Gastrocnemius medialis (tissue), 4 donors: ENCODE measurements around the gene COL4A3. TPM values are rescaled to one million over a fixed set of nuclear protein-coding genes. Genes with fewer than 3 reads are reported as not detected.

Source experiments
- ATAC-seq, 2 donors: fragments of 150-250 bp; one replicate each; pipeline ENCODE4 v1.9.1; 2016
- DNase-seq, 2 donors: peaks; one replicate each; pipeline ENCODE4 v3.0.0-alpha.2; 2019
- H3K27ac ChIP-seq, 4 donors: fragments of 200-600 bp; sonication (generic); 1 replicate in 1 of 4; 2 replicates in 3 of 4; pipeline ENCODE4 v1.5.1; 2016 to 2018; ENCODE audit warnings: mild to moderate bottlenecking in 2 of 4, moderate library complexity in 1 of 4
- H3K27me3 ChIP-seq, 3 donors: fragments of 200-600 bp; sonication (generic) in 2 of 3; 1 replicate in 1 of 3; 2 replicates in 2 of 3; pipeline versions ENCODE4 v1.5.1 to v1.6.0; 2016 to 2019; ENCODE audit warnings: mild to moderate bottlenecking in 1 of 3, moderate library complexity in 1 of 3
- H3K36me3 ChIP-seq, 2 donors: fragments of 200-600 bp; sonication (generic) in 1 of 2; one replicate each; pipeline ENCODE4 v1.5.1; 2017 to 2018
- H3K4me1 ChIP-seq, 2 donors: fragments of 200-600 bp; sonication (generic) in 1 of 2; one replicate each; pipeline ENCODE4 v1.5.1; 2016 to 2017; ENCODE audit warnings: mild to moderate bottlenecking in 2 of 2
- H3K4me3 ChIP-seq, 4 donors: fragments of 200-600 bp; sonication (generic) in 3 of 4; 1 replicate in 1 of 4; 2 replicates in 3 of 4; pipeline ENCODE4 v1.5.1; 2016 to 2019; ENCODE audit warnings: mild to moderate bottlenecking in 2 of 4
- H3K9me3 ChIP-seq, 3 donors: fragments of 200-600 bp; sonication (generic) in 2 of 3; 1 replicate in 1 of 3; 2 replicates in 2 of 3; pipeline ENCODE4 v1.5.1; 2016 to 2019
- CTCF ChIP-seq, 5 experiments: fragments of 450-650 bp in 3 of 5; fragments of 200-600 bp in 2 of 5; sonication (generic) in 2 of 5; IDR thresholded peaks in 4 of 5; conservative IDR thresholded peaks in 1 of 5; 1 replicate in 4 of 5; 2 replicates in 1 of 5; pipeline ENCODE4 v1.5.1; 2016 to 2019; ENCODE audit warnings: antibody characterized with exemption in 5 of 5, mild to moderate bottlenecking in 3 of 5, moderate library complexity in 3 of 5
- POLR2A ChIP-seq, 2 donors: fragments of 450-650 bp; IDR thresholded peaks; one replicate each; pipeline ENCODE4 v1.6.1; 2017; ENCODE audit warnings: antibody characterized with exemption in 2 of 2, mild to moderate bottlenecking in 2 of 2, moderate library complexity in 2 of 2
- in situ Hi-C, 4 donors: fragments of 200-750 bp; cut with MboI; loops; one replicate each; pipeline versions ENCODE4 v1.15.0 to v1.8.0; 2017; ENCODE audit warnings: low sequenced_read_pairs in 4 of 4
- intact Hi-C: fragments of 100-400 bp; cut with DNase I; formaldehyde crosslinking; loops from one replicate; pipeline ENCODE4 v1.15.1; 2023; ENCODE audit warnings: low total_unique reads
- total RNA-seq, 4 donors: library from RNA; depleted of rRNA; stranded (reverse); fragments of >200 nt; gene quantifications; one replicate each; pipeline versions ENCODE4 v1.1.0 to v1.2.3, GENCODE V29; 2016

COL4A3 gene
- total RNA-seq, 4 donors from 2014 or later: 1.9 to 66.8 (median 3.8) TPM

- H3K9me3 ChIP-seq: no peaks in the 10 kb centered on the region
- no peaks in the 10 kb centered on the region for H3K36me3 ChIP-seq
- ATAC-seq: no peak
- intact Hi-C loops (no loop called here), in situ Hi-C loops (no loop called here)
- H3K27me3 ChIP-seq: no peaks in the 10 kb centered on the region
- peaks cover 8 to 14% of the 10 kb centered on the region in 2 donors for H3K4me1 ChIP-seq
- TF ChIP-seq CTCF (IDR thresholded peaks at IDR 0.05 in 4 of 5, conservative IDR thresholded peaks at IDR 0.05 in 1 of 5) (no peak), POLR2A (IDR thresholded peaks at IDR 0.05) (no peak)
- no peak overlapping the region for H3K27ac ChIP-seq
- no peak for DNase-seq
- H3K4me3 ChIP-seq: no peak overlapping the region
Measured at GRCh38 chr2:227204452-227204851, 40.0 kb downstream of the COL4A3 start.

- TF ChIP-seq POLR2A (IDR thresholded peaks at IDR 0.05) (no peak), CTCF (IDR thresholded peaks at IDR 0.05 in 4 of 5, conservative IDR thresholded peaks at IDR 0.05 in 1 of 5) (no peak)
- Histone ChIP-seq H3K4me1 (peaks cover under 1 to 14% of the 10 kb centered on the region in 2 donors), H3K27ac (no peak overlapping the region), H3K36me3 (no peaks in the 10 kb centered on the region), H3K9me3 (no peaks in the 10 kb centered on the region), H3K4me3 (no peak overlapping the region), H3K27me3 (no peaks in the 10 kb centered on the region)
- intact Hi-C loops (no loop called here), in situ Hi-C loops (no loop called here)
- DNase-seq (no peak), ATAC-seq (peak in 1 of 2 donors; percentile 69)
Measured at GRCh38 chr2:227205701-227206100, 41.3 kb downstream of the COL4A3 start.

GRCh38 chr2:227206406-227206805 is 42.0 kb downstream of the COL4A3 start:
- DNase-seq (no peak), ATAC-seq (no peak)
- in situ Hi-C loops (no loop called here), intact Hi-C loops (no loop called here)
- H3K36me3 ChIP-seq: no peaks in the 10 kb centered on the region
- H3K9me3 ChIP-seq: no peaks in the 10 kb centered on the region
- TF ChIP-seq CTCF (IDR thresholded peaks at IDR 0.05 in 4 of 5, conservative IDR thresholded peaks at IDR 0.05 in 1 of 5): no peak
- no peak for TF ChIP-seq POLR2A (IDR thresholded peaks at IDR 0.05)
- peaks cover 0 to 14% of the 10 kb centered on the region in 2 donors for H3K4me1 ChIP-seq
- H3K27me3 ChIP-seq: no peaks in the 10 kb centered on the region
- H3K27ac ChIP-seq: no peak overlapping the region
- no peak overlapping the region for H3K4me3 ChIP-seq

- peaks cover 7 to 21% of the 10 kb centered on the region in 2 donors for H3K4me1 ChIP-seq
- intact Hi-C loops (no loop called here), in situ Hi-C loops (no loop called here)
- no peaks in the 10 kb centered on the region for H3K9me3 ChIP-seq
- no peak overlapping the region for H3K4me3 ChIP-seq
- no peaks in the 10 kb centered on the region for H3K36me3 ChIP-seq
- H3K27me3 ChIP-seq: no peaks in the 10 kb centered on the region
- DNase-seq: no peak
- no peak for TF ChIP-seq CTCF (IDR thresholded peaks at IDR 0.05 in 4 of 5, conservative IDR thresholded peaks at IDR 0.05 in 1 of 5)
- TF ChIP-seq POLR2A (IDR thresholded peaks at IDR 0.05): no peak
- H3K27ac ChIP-seq: no peak overlapping the region
- no peak for ATAC-seq
Measured at GRCh38 chr2:227207573-227207972, 43.1 kb downstream of the COL4A3 start.

GRCh38 chr2:227214622-227215041 is 50.2 kb downstream of the COL4A3 start:
- Histone ChIP-seq H3K27me3 (no peaks in the 10 kb centered on the region), H3K9me3 (no peaks in the 10 kb centered on the region), H3K4me3 (no peak overlapping the region), H3K27ac (peak overlapping the region in 1 of 4 donors; percentile 35), H3K36me3 (no peaks in the 10 kb centered on the region), H3K4me1 (peaks cover 15 to 22% of the 10 kb centered on the region in 2 donors)
- ATAC-seq: no peak
- DNase-seq: no peak
- TF ChIP-seq CTCF (IDR thresholded peaks at IDR 0.05 in 4 of 5, conservative IDR thresholded peaks at IDR 0.05 in 1 of 5) (no peak), POLR2A (IDR thresholded peaks at IDR 0.05) (no peak)
- intact Hi-C loops: no loop called here
- in situ Hi-C loops: no loop called here
